ENCODE measurements around the gene PGAP6.

PGAP6 gene

DNA sequence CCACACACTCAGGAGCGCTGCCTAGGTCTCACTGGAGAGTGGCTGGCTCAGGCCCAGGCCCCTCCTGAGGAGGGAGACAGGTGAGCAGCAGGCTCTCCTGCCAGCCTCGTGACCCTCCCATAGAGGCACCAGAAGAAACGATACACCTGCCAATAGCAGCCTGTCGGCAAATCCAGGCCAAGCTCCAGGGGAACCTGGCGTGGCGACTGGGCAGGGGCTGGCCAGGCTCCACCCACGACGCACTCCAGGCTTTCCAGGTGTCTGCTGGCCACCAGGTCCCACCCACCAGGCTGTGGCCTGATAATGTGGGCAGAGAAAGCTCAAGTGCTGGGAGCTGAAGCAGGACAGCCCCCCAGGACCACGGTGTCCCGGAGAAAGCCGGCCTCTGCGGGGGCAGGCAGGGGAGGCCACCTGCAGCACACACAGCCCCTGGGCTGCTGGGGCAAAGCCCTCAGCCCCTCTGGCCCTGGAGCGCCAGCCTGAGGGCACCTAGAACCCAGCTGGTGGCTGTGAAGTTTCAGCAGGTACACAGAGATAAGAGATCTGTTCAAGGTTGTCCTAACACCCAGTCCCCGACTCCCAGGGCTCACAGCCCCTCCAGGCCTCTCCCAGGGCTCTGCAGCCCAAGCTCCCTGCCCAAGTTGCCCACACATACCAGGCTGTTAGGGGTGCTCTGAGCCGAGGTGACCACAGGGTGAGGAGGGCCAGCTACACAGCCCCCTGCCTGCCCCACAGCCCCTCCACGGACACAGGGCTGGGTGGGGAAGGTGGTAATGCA is 2.4 kb downstream of the PGAP6 start:
- DNase-seq = peak; percentile 3

DNA sequence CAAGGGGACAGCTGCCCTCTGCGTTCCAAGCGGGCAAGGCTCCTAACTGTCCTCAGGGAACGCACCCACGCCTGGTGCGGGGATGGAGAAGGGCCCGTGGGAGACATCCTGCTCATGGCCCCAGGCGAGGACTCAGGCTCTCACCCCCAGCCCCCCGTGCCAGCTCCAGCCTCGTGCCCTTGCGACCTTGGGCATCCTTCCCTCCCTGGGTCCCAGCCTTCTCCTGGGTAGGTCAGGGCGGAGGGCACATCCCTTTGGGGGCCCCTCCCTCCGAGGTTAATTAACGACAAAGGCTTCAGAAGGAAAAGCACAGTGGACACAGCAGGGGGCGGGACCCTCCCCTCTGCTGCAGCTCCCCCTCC is 3.0 kb downstream of the PGAP6 start:
- no peak for DNase-seq

DNA sequence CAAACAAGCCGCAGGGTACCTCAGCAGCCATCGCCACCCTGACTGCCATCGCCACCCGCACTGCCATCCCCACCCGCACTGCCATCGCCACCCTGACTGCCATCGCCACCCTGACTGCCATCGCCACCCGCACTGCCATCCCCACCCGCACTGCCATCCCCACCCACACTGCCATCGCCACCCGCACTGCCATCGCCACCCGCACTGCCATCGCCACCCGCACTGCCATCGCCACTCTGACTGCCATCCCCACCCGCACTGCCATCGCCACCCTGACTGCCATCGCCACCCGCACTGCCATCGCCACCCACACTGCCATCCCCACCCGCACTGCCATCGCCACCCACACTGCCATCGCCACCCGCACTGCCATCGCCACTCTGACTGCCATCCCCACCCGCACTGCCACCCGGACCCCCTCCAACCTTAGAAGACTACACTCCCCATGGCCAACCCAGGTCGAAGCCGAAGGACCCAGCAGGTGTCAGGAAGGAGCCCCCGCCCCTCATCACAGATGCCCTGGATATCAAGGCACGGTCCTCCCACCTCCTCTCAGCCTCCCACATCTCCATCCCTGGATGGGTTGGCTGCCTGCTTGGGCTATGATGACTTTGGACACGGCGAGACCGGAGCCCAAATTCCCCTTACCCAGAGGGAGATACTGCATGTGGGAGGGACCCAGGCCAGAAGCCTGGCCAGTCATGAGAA is 3.5 kb downstream of the PGAP6 start:
- DNase-seq = peak; percentile 1

DNA sequence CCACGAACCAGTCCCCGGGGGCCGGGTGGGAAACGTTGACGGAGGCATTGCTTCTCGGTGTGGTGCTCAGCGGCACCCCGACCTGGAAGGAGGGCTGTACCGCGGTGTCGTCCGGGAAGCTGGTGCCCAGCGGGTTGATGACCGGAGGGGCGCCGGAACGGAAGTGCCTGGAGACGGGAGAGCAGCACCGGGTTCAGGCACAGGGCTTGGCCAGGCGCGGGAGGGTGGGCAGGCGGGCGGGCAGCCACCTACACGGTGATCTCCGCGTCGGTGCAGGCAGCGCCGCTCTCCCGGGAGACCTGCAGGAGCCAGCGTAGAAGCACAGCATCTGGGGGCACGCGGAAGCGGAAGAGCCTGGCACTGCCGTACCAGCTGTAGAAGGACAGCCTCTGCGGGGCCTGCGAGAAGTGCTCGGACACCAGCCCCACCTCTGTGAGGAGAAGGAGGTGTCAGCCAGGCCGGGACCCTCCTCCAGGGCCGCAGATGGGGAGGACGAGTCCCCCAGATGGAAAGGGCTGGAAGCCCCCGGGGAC is 4.3 kb downstream of the PGAP6 start:
- no peak for DNase-seq

DNA sequence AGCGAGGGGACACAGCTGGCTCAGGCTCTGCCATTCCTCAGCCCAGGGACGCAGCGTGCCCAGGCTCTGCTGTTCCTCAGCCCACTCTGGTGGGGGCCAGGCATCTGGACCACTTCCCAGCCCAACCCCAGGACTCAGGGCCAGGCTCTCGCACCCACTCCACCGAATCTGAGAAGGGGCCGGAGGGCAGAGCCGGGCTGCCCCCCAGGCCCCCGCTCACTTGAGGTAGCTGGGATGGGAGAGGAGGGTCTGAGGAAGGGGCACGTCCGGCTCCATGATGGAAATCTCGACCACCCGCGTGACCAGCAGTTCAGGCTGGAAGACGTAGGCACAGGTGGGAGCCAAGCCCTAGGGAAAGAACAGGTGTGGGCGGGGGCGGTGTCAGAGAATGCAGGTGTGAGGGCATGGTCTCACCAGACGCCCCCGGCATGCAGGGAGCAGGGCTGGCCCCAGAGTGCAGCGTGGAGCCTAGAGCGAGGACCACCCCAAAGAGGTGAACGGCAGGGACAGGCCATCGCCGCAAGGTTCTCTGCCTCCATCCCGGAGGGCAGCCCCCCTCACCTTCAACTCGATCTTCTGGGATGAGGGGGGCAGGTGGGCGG is 4.9 kb downstream of the PGAP6 start:
- DNase-seq = no peak

DNA sequence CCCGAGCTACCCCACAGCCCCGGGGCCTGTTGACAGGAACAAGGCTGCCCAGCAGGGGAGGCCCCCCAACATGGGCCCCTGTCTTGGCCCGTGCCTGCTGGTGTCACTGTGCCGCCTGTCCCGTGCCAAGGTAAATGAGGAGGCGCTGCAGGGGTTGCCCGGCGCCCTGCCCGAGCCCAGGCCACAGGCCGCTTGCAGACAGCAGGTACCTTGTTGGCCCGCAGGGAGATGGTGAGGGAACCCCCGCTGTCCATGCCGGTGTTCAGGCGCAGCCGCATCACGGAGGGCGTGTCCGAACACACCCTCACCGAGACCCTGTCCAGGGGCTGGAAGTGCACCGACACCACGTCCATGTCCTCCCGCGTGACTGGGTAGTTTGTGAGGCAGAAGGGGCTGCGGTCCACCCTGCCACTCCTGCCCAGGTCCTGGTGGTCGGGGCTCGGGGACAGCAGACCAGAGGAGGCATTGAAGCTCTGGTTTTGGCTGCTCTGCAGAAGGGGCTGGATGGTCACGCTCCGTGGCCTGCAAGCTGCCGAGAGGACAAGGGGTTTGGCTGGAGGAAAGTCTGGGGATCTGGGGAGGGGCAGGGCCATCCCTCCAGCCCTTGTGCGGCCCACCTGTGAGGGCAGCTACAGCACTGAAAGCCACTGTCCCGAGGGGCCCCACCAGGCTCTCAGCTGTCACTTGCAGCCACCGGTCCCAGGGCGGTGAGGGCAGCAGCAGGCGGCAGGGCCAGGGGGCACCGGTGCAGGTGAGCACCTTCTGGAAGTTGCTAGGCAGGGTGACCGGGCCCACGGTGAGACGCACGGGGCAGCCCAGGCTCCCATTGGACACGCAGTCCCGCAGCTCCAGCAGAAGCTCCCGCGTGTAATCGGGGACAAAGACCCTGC is 5.6 kb downstream of the PGAP6 start:
- no peak for DNase-seq

DNA sequence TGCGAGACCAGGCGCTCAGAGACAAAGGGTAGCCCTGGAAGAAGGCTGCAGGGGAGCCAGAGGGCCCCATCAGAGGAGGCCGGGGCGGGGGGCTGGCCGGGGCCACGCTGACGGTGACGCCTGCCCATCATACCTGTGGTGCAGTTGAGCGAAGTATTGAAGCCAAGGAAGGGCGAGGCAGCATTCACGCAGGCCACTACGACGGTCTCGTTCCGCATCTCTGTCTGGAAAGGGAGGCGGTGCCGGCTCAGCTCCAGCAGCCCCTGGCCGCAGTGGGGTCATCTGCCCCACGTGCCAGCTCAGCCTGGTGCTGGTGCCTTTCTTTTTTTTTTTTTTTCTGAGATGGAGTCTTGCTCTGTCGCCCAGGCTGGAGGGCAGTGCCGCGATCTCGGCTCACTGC is 6.6 kb downstream of the PGAP6 start:
- no peak for DNase-seq

DNA sequence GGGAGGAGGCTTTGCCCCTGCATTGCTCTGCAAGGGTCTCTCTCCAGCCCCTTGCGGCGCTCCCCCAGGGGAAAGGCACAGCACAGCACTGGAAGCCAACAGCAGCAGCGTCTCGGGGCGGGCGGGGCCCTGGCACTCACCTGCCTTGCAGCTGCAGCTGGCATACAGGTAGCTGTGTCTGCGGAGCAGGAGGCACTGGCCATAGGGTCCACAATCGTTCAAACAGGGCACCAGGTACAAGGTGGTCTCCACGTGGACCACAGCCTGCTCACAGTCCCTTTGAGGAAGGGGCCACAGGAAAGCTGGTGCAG is 7.2 kb downstream of the PGAP6 start:
- DNase-seq = peak; percentile 2

DNA sequence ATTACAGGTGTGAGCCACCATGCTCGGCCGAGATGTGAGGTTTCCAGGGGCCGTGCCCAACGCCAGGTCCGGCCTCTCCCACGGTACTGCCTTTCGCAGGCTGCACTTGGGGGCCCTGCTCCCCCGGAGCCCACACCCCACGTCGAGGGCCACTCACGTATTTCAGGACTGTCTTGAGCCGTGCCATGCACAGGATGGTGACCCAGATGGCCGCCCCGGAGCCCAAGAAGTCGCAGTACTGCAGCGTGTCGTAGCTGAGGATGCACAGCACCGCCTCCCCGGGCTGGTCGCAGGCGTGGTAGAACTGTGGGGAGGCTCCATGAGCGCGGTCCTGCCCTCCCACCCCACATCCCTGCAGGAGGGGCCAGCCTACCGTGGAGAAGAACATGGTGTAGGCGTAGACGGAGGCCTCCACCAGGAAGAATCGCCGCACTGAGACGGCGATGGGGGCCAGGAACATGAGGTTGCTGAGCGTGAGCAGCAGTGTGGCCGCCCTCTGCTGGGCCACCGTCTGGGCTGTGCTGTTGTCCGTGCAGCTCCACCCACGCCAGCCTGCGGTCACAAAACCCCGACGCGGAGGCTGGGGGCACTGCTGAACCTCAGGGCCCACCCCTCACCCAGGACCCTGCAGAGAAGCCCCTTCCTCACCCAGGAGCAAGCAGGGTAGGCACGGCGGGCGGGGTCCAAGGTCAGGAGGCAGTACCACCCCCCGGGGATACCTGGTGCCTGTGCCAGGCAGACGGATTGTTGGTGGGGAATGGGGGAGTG is 7.7 kb downstream of the PGAP6 start:
- DNase-seq = no peak

DNA sequence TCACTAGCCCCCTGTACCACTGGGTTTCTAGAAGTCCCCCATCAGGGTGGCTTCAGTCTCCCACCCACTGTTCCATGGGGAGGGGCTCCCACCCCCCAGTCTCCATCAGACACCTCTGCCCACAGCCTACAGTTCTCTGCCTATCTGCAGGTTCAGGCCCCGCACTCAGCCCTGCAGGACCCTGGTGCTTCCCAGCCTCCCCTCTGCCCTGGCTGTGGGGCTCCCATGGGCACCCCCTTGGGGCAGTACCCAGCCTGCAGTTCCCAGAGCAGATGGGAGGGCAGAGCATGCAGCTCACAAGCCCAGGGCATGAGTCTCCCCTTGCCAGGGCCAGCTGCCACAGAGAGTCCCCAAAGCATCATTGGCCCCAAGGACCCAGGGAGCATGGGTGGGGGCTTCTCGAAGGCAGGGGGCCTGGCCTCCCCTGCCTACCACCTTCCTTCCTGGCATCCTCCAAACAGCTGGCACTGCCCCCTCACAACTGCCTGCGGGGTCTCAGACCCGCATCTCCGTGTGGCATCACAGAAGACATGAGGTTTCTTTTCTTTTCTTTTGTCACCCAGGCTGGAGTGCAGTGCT is 8.7 kb downstream of the PGAP6 start:
- peak; percentile 1 for DNase-seq

DNA sequence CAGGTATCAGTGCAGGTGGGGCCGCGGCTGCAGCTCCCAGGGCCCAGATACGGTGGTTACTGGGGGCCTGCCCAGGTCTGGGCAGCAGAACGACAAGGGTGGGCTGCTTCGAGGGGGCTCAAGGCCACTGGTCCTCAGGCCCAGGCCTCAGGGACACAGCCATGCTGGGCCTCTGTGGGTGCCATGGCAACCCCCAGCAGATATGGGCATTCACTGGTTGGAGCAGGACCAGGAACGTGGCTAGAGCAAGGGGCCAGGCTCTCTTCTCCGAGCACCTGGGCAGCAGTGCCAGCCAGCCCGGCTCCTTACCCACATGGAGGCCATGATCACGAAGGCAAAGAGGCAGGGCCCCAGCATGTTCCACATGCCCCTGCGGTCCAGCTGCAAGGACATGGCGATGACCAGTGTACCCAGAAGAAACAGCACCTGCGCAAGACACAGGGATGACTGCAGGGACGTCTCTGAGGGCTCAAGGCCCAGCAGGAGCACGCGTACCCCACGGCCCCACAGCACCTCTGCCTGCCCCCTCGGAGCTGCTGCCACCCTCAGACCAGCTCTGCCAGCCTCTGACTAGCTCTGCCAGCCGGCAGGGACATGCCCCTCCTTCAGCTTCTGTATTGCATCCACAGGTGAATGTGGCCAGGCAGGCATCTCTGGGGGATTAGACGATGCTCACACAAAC is 9.3 kb downstream of the PGAP6 start:
- no peak for DNase-seq

DNA sequence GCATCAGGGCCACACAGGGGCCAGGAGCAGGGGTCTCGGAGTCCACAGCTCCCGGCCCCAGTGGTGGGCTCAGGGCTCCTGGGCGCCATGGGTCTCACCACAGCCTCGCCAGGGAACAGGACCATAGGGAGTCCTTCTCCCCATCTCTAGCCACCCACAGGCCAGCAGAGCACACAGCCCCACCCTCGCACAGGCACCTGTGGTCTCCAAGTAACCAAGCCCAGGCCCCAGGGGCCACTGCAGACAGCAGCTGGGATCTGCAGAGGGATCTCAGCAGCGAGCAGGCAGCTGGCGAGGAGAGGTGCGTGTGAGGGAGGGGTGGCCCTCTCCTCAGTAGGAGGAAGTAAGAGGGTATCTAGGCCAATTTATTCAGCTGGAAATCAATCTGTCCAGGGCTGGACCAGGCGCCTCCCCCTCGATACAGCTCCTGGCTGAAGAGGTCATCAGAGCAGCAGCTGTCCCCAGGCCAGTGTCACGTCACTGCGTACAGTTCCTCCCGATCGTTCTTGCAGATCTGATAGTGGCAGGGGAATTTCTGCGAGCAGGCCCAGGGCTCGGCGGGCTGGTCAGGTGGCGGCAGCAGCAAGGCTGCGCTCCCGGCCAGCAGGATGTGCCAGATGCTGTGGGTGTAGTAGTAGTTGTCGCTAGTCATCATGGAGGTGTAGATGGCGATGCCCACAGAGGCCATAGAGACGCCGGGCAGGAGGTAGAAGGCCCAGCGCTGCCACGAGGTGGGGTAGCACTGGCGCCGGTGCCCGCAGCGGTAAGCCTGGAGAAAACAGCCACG is 10.1 kb downstream of the PGAP6 start:
- no peak for DNase-seq

DNA sequence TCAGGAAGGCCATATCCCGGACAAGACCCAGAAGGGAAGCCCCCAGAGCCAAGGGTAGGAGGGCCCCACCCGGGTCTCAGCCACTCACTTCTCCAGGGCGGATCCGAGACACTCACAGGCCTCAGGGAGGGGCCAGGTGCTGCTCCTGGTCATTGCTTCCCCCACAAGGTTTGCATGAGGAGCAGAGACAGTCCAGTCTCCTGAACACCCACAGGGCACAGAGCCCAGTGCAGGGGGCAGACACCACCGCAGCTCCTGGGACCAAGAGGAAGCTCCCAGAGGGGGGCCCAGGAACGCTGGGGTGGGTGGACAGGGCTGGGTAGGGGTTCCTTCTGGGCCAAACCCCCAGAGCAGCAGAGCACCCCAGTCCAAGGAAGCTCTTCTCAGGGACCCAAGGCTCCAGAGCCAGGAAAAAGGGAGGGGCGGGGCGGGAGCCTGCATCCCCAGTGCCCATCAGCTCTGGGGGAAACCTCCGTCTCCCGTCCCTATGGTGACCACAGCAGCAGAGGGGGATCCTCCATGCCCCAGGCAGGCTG is 10.7 kb downstream of the PGAP6 start:
- no peak for DNase-seq

DNA sequence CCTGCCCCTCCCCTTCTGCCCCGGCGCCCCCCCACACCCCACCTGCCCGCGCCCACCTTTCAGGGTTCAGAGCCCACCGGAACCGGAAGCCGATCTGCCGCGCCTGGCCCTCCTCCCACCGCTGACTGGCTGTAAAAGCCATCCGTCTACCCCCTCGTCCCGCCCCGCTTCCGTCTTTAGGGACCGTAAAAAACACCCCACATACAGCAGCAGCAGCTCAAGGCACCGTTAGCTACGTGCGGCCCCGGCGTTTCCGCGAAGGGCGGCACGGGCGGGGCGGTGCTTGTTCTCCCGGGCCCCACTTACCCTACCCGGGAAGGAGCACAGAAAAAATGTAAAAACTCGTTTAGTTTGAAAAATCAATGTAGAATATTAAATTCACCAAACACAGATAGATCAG is 11.3 kb downstream of the PGAP6 start, which contains the start of gene MRPL28:
TSS of gene MRPL28 (minus strand) at position 96 of the 400 bp plus-strand sequence. CDS start 320 bp downstream, outside the sequence.
- DNase-seq = peak; percentile 94

DNA sequence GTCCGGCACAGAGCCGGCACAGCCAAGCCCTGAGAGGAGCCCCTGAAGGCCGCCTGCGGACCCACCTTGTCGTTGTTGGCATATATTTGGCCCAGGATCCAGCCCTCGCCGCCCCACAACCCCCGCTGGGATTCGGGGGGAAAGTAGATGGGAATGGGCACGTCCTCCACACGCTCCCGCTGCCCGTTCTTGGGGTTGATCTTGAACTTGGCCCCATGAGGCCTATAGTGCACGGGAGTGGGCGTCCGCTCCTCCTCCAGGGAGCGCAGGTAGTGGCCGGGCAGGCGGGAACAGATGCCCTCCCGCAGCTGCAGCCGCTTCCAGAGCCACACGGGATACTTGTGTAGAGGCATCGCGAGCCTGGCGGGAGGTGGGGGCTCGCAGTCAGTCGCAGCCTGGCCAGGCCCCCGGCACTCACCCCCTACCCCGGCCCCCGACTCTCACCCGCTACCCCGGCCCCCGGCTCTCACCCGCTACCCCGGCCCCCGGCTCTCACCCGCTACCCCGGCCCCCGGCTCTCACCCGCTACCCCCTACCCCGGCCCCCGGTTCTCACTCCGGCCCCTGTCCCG is 11.8 kb downstream of the PGAP6 start:
- no peak for DNase-seq

DNA sequence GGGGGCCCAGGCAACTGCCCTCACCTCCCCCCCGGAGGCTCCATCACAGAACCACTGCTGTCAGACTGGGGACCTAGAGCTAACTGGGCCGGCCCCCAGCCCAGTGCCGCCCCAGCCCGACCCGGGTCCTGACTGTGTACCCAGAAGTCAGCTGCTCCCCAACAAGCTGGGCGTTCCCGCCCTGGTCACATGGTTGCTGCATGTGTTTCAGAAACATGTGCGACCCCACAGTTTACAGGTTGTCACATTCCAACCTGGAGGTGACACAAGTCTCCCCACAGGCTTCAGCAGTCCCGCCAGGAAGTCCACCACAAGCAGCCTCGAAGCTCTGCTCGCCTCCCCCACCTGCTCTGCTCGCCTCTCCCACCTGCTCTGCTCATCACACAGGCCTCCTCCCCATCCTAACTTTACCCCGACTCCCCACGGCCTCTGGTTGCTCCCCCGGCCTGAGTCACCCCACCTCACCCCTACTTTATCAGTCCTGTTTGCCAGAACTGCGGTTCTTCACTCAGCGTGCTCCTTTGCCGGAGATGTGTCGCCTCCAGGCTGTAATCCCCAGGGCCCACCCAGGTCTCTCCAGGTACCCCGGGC is 12.4 kb downstream of the PGAP6 start:
- no peak for DNase-seq

DNA sequence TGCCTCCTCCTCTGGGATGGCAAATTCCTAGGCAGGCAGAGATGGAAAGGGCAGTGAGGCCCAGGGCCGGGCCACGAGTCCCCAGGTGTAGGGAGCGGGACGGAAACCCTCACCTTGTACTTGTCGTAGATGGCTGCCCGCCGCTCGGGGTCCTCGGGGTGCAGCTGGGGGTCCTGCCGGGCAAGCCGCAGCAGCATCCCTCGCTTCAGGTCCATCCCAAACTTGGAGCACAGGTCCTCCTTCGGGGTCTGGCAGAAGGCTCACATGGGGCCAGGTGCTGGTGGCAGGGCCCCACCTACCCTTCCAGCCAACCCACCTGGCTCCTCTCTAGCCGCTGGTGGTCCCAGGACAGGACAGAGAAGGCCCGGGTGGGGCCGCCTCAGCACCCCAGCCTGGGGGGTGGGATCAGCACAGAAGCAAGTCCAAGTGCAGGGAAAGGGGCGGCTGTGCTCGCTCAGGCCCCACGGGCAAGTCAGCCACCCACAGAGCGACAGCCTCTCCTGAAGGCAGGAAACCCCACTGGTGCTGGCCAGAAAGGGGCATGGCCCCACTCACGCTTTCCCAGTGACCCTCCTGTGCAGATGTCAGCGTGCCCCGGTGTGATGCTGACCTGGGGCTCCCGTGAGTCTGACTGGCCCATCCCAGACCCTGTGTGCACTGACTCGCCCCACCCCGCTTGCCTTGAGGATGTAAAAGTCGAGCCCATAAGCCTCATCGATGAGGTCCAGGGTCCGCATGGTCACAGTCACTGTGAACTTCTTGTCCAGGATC is 13.2 kb downstream of the PGAP6 start:
- no peak for DNase-seq

DNA sequence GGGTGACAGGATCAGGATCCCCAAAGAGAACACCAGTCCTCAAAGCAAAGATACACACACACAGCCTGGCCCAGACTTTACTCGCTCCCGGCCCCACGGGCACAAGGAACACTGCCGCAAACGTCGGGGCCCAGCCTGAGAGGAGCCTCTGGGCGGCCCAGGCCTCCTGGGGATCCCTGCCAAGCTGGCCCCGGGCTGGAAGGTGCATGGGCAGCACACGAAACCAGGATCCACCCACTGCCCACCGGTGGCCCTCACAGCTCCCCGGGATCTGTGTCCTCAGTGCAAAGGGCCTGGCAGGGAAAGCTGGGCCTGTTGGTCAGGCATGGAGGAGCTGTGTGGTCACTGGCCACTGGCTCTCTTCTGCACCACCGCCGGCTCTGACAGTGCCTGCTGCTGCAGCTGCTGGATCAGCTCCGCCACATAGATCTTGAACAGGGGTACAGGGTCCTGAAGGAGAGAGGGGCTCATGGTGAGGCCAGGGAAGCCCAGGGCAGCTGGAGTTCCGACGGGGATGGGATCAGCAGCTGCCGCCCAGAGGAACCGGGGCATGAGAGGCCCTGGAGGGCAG is 14.4 kb downstream of the PGAP6 start:
- no peak for DNase-seq

All from CD4-positive, alpha-beta T cell treated with Interleukin-17A for 4 hours (primary cell).